NCI-H345 treated with DMSO at 0.1 percent for 48 hours (cell line): Measurements from ENCODE around the gene DDX46.
"Not testable (repeated sequence)": the region's sequence is repeated elsewhere in the genome, so short reads cannot be mapped to it uniquely, and the experiment has no call there.

Source experiments
- DNase-seq: peaks from one replicate; lab custom pipeline; 2025; ENCODE audit not compliant: unreplicated experiment; lab: John Stamatoyannopoulos, UW

DDX46 gene

GRCh38 chr5:134784946-134785620, 26.5 kb downstream of the DDX46 start:
- no peak for DNase-seq

DNA sequence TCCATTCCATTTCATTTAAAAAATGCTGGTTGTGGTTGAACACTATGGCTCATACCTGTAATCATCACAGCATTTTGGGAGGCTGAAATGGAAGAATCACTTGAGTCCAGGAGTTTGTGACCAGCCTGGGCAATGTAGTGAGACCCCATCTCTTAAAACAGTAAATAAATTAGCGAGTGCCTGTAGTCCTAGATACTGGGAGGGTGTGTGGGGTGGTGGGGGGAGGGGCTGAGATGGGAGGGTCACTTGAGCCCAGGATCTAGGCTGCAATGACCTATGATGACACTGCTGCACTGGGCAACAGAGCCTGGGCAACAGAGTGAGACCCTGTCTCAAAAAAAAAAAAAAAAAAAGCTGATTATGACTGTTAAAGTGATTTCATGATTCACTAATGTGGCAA, 29.1 kb downstream of the DDX46 start:
- DNase-seq = no peak

GRCh38 chr5:134791580-134791979, 33.0 kb downstream of the DDX46 start:
- no peak for DNase-seq

DNA sequence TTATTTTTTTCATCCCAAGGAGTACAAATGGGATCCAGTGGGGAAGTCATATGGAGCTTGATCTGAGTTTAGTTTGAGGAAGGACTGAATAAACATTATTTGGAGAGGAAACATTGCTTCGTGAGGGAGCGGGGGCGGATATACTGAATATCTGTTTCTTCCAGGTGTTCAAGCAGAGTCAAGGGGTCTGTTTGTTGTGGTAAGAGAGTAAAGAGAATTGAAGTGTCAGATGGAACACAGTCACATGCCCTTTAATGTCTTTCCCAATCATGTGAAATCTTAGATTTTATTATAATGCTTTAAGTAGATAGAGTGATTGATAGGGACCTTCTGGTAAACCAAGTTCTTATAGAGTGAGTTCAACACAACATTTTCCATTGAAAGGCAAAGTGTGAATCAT, 33.7 kb downstream of the DDX46 start:
- no peak for DNase-seq

GRCh38 chr5:134793111-134793510, 34.5 kb downstream of the DDX46 start:
- DNase-seq = no peak

GRCh38 chr5:134794082-134794481, 35.5 kb downstream of the DDX46 start:
- peak; percentile 1 for DNase-seq

DNA sequence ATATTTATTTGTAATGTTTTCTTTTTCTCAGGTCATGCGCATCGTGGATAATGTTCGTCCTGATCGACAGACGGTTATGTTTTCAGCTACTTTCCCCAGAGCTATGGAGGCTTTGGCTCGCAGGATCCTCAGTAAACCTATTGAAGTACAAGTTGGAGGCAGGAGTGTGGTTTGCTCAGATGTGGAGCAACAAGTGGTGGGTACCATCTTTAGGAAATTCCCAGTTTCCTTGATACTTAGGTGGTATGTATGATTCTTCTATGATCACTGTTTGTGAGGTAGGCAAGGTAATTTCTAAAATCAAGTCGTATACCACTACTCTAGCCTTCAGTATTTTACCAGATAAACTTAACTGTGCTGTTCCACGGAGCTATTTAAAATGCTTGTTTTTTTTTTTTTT, 36.2 kb downstream of the DDX46 start:
- DNase-seq = no peak

- DNase-seq = no peak
Measured at GRCh38 chr5:134798468-134798867, 39.9 kb downstream of the DDX46 start.

DNA sequence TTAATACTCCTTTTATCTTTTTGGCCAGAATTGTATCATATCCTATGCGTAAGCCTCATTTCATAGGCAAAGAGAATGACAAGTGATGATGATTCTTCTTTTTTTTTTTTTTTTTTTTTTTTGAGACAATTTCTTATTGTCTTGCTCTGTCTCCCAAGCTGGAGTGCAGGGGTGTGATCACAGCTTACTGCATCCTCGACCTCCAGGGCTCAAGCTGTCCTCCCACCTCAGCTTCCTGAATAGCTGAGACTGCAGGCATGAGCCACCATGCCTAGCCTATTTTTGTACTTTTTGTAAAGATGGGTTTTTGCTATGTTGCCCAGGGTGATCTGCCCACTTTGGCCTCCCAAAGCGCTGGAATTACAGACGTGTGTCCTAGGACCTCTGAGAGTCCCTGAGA, 45.2 kb downstream of the DDX46 start:
- no peak for DNase-seq

DNA sequence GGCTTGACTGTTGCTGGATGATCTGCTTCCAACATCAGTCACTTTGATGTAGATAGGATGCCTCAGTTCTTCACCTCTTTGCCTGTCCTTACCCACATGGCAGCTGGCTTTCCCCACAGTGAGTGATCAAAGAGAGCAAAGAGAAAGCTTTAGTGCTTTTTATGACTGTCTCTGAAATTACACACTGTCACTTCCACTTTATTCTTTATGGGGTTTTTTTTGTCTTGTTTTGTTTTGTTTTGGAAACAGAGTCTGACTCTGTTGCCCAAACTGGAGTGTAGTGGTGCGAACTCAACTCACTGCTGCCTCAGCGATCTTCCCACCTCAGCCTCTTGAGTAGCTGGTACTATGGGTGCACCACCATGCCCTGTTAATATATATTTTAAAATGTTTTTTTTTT, 54.8 kb downstream of the DDX46 start:
- no peak for DNase-seq

DNA sequence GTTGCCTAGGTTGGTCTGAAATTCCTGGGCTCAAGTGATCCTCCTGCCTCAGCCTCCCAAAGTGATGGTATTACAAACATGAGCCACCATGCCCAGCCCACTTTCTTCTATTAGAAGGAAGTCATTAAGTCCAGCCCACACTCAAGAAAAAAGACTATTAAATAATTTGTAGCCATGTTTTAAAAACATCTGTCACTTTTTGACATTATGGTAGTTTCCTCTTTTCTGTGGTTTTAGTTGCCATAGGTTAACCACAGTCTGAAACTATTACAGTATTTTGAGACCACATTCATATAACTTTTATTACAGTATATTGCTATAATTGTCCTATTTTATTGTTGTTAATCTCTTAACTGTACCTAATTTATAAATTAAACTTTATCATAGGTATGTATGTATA, 55.2 kb downstream of the DDX46 start:
- no peak for DNase-seq

DNA sequence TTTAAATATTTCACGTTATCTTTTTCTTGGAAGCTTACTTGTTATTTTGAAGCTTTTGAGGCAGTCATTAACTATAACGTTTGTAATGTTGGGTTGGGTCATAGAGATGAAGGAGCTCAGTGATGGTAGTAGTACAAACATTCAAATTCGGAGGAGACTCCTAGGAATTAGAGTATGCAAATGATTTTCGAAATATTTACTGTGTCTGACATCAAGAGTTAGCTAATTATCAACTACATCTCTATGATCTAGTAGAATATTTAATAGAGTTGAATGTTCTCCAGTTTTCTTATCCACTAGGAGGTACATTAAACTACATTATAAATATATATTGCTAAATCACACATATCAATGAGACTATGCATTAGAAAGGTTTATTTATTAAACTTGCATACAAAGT, 58.4 kb downstream of the DDX46 start:
- no peak for DNase-seq

GRCh38 chr5:134818776-134819175, 60.2 kb downstream of the DDX46 start:
- no peak for DNase-seq

DNA sequence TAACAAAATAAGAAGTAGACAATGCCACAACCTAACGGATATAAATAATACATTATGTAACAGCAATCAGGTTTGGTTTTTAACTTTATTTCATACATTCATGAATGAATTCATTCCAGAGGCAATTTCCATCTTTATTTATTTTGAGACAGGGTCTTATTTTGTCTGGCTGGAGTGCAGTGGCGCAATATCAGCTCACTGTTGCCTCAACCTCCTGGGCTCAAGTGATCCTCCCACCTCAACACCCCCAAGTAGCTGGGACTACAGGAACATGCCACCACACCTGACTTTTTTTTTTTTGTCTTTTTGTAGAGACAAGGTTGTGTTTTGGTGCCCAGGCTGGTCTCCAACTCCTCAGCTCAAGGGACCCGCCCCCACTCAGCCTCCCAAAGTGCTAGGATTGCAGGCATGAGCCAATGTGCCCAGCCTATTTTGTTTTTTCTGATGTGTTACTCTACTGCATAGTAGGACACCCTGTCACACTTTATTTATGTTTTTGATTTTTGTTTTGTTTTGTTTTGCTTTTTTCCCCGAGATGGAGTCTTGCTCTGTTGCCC, 60.9 kb downstream of the DDX46 start:
- no peak for DNase-seq

GRCh38 chr5:134821841-134822240, 63.3 kb downstream of the DDX46 start:
- DNase-seq = no peak

GRCh38 chr5:134824681-134825080, 66.1 kb downstream of the DDX46 start:
- DNase-seq = no peak

- no peak for DNase-seq
Measured at GRCh38 chr5:134825212-134825611, 66.6 kb downstream of the DDX46 start.

- no peak for DNase-seq
Measured at GRCh38 chr5:134833340-134834032, 74.9 kb downstream of the DDX46 start.

DNA sequence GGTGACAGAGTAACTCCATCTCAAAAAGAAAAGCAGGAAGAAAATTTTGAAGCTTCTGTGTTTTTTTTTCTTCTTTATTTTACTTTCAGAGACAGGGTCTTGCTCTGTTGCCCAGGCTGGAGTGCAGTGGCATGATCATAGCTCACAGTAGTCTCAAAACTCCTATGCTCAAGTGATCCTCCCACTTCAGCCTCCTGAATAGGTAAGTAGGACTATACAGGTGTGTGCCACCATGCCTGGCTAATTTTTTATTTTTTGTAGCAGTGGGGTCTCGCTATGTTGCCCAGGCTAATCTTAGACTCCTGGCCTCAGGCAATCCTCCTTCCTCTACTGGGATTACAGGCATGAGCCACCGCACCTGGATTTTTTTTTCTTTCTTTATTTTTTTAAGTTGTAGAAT, 77.0 kb downstream of the DDX46 start:
- no peak for DNase-seq

GRCh38 chr5:134837530-134838181, 79.1 kb downstream of the DDX46 start:
- DNase-seq = no peak

GRCh38 chr5:134838361-134838760, 79.8 kb downstream of the DDX46 start:
- DNase-seq = not testable (repeated sequence)

GRCh38 chr5:134840811-134841210, 82.2 kb downstream of the DDX46 start:
- DNase-seq = no peak
